ENCODE measurements around the gene EFCAB14.
"Not testable (repeated sequence)": the region's sequence is repeated elsewhere in the genome, so short reads cannot be mapped to it uniquely, and the experiment has no call there.

EFCAB14 gene

DNA sequence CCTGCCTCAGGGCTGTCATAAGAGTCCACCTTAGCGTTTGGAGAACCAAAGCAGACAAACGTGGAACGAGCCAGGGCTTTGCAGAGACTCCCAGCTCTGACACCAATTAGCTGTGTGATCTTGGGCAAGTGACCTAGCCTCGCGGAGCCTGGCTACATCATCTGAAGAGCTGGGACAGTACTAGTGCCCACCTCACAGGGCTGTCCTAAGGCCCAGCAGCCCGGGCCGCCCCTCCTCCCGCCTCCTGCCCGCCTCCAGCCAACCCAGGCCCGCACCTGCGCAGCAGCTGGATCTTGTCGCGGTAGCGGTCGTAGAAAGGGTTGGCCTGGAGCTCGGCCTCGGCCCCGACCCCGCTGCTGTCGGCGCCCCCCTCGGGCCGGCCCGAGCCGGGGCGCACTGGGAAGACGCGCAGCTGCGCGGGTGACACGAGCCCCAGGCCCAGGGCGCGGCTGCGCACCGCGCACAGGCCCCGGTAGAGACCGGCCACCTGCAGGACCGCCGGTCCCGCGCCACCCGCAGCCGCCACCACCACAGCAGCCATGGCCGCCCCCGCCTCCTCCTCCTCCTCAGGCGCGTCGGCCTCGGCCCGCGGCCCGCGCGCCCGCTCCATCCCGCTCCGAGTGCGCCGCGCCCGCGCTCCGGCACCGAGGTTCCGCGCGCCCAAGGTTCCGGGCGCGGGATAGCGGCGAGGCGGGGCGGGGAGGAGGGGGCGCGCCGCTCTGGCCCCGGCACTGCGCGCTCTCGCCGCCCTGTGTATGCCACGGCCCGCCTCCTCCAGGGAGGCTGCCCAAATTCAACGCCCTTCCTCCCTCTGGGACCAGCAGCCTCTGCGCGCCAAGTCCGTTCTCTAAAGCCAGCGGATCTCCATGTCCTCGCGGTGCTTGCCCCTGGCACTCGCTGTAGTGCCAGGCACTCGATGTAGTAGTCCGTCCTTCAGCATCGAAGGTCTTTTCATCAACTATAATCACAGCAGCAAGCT, 50.8 kb downstream of the EFCAB14 start, which contains the start of gene ATPAF1:
TSS of gene ATPAF1 (minus strand) at position 583 of the 979 bp plus-strand sequence. CDS start at position 541, 42 bp downstream.
- peak; percentile 53 for DNase-seq (ENCODE audit: extremely low read depth, low read depth)
- H3K4me3 ChIP-seq (replicated peaks; ENCODE audit: low read depth, low read length) = peak within 1 kb of the TSS; percentile 83
- TF ChIP-seq, protein P1, sequence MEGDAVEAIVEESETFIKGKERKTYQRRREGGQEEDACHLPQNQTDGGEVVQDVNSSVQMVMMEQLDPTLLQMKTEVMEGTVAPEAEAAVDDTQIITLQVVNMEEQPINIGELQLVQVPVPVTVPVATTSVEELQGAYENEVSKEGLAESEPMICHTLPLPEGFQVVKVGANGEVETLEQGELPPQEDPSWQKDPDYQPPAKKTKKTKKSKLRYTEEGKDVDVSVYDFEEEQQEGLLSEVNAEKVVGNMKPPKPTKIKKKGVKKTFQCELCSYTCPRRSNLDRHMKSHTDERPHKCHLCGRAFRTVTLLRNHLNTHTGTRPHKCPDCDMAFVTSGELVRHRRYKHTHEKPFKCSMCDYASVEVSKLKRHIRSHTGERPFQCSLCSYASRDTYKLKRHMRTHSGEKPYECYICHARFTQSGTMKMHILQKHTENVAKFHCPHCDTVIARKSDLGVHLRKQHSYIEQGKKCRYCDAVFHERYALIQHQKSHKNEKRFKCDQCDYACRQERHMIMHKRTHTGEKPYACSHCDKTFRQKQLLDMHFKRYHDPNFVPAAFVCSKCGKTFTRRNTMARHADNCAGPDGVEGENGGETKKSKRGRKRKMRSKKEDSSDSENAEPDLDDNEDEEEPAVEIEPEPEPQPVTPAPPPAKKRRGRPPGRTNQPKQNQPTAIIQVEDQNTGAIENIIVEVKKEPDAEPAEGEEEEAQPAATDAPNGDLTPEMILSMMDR (IDR thresholded peaks at IDR 0.05; ENCODE audit: low read depth, low read length, missing control alignments) = no peak

GRCh38 chr1:46665983-46666382, 52.9 kb downstream of the EFCAB14 start:
- no peak overlapping the region for H3K4me3 ChIP-seq (replicated peaks; ENCODE audit: low read depth, low read length)
- TF ChIP-seq, protein P1 (IDR thresholded peaks at IDR 0.05; ENCODE audit: low read depth, low read length, missing control alignments) = no peak
- no peak for DNase-seq (ENCODE audit: extremely low read depth, low read depth)

DNA sequence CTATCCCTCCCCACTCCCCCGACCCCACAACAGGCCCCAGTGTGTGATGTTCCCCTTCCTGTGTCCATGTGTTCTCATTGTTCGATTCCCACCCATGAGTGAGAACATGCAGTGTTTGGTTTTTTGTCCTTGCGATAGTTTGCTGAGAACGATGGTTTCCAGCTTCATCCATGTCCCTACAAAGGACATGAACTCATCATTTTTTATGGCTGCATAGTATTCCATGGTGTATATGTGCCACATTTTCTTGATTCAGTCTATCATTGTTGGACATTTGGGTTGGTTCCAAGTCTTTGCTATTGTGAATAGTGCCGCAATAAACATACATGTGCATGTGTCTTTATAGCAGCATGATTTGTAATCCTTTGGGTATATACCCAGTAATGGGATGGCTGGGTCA, 56.0 kb downstream of the EFCAB14 start:
- not testable (repeated sequence) for H3K4me3 ChIP-seq (replicated peaks; ENCODE audit: low read depth, low read length); DNase-seq (ENCODE audit: extremely low read depth, low read depth)

DNA sequence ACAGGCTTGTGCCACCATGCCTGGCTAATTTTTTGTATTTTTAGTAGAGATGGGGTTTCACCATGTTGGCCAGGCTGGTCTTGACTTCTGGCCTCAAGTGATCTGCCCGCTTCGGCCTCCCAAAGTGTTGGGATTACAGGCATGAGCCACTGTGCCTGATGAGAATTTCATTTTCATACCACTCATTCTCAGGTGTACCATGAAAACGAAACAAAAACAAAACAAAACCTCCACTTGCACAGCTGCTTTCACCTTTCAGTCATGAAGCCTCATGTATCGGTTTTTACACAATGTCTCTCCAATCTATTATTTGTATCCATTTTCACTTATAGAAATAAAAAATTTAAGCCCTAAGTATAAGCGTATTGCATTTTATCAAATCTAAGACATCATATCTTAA, 58.8 kb downstream of the EFCAB14 start:
- not testable (repeated sequence) for H3K4me3 ChIP-seq (replicated peaks; ENCODE audit: low read depth, low read length); DNase-seq (ENCODE audit: extremely low read depth, low read depth)

DNA sequence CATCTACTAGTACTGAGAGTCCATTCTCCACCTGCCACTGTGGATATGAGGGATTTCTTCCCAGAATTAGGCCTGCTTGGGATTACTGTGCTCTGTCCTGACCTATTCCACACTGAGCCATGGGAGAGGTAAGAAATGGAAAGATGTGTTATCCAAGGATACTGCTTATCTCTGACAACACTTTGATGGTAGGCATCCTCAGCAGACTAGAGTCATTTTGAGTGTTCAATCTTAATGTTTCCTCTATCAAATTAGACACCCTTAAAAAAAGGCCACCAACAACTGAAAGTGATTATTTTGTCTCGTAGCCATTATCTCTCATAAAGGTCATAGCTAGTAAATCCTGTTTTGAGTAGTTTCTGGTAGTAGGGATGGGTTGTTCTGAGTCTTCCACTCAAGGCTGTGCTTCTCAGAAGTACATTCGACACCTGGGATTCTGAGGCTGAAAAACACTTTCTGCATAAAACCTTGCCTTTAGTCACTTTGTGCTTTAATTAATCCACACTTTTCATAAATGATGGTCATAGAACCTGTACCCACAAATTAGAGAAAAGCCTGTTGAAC, 59.5 kb downstream of the EFCAB14 start:
- TF ChIP-seq, protein P1 (IDR thresholded peaks at IDR 0.05; ENCODE audit: low read depth, low read length, missing control alignments) = no peak
- no peak for DNase-seq (ENCODE audit: extremely low read depth, low read depth)
- no peak overlapping the region for H3K4me3 ChIP-seq (replicated peaks; ENCODE audit: low read depth, low read length)

DNA sequence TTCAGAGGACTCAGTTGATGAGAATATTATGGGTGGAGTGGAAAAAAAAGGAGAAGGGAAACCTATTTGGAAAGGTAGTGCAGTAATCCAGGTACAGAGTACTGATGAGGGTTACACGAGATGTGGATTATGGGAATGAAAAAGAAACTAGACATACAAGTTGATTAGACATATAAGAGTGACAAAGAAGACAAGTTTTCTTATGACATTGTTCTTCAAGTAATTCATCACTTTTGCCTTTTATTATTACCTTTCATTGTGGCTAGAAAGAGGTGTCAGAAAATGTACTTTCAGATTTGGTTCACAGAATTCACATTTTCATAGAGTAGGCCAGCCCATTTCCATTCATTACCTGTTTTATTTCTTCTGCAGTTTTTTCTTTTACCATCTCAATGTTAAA, 61.1 kb downstream of the EFCAB14 start:
- H3K4me3 ChIP-seq (replicated peaks; ENCODE audit: low read depth, low read length) = no peak overlapping the region
- no peak for DNase-seq (ENCODE audit: extremely low read depth, low read depth)
- TF ChIP-seq, protein P1 (IDR thresholded peaks at IDR 0.05; ENCODE audit: low read depth, low read length, missing control alignments) = no peak

GRCh38 chr1:46656643-46657042, 62.3 kb downstream of the EFCAB14 start:
- TF ChIP-seq, protein P1 (IDR thresholded peaks at IDR 0.05; ENCODE audit: low read depth, low read length, missing control alignments) = no peak
- H3K4me3 ChIP-seq (replicated peaks; ENCODE audit: low read depth, low read length) = no peak overlapping the region
- no peak for DNase-seq (ENCODE audit: extremely low read depth, low read depth)
